HEK293 (cell line): ENCODE results near the gene CNPY1.

ENCODE experiments used
- CTCF ChIA-PET: fragments of 350-600 bp; formaldehyde crosslinking; extraction: SDS; loops from one replicate; lab custom pipeline; 2021; ENCODE audit warnings: antibody characterized with exemption; lab: Yijun Ruan, JAX
- POLR2A ChIA-PET: fragments of 300-600 bp; formaldehyde crosslinking; extraction: SDS; loops from one replicate; lab custom pipeline; 2020; ENCODE audit warnings: antibody characterized with exemption, inconsistent platforms; lab: Yijun Ruan, JAX
- H3K27ac ChIP-seq: fragments of 200-500 bp; sonication (Bioruptor generic); 2 replicates; pipeline ENCODE4 v1.5.1; 2014; ENCODE audit warnings: low read depth, low read length, control low read depth, inconsistent platforms; ENCODE audit errors: extremely low read depth
- H3K36me3 ChIP-seq, 2 experiments: fragments of 200-500 bp in 1 of 2; sonication (Bioruptor generic) in 1 of 2; 1 replicate in 1 of 2; 2 replicates in 1 of 2; pipeline ENCODE4 v1.5.1; 2014 to 2017; ENCODE audit warnings: inconsistent platforms in 2 of 2, low read length in 2 of 2; ENCODE audit not compliant: control insufficient read depth in 2 of 2, insufficient read depth in 1 of 2
- H3K4me1 ChIP-seq: fragments of 200-500 bp; sonication (Bioruptor generic); 2 replicates; pipeline ENCODE4 v1.5.1; 2014; ENCODE audit warnings: mild to moderate bottlenecking, low read length, inconsistent platforms; ENCODE audit not compliant: control insufficient read depth, insufficient read depth
- H3K4me3 ChIP-seq: 2 replicates; pipeline ENCODE4 v1.5.1; 2011; ENCODE audit warnings: low read depth, mild to moderate bottlenecking, control low read depth, low read length, moderate library complexity
- H3K9me3 ChIP-seq: fragments of 200-500 bp; sonication (Bioruptor generic); 2 replicates; pipeline ENCODE4 v1.5.1; 2014; ENCODE audit warnings: low read depth, low read length, inconsistent platforms; ENCODE audit not compliant: control insufficient read depth, insufficient read depth
- GLIS1 ChIP-seq: fragments of 450-650 bp; formaldehyde crosslinking; IDR thresholded peaks from 2 replicates; pipeline ENCODE4 v1.5.1; 2016; ENCODE audit warnings: missing biosample characterization, missing genetic modification characterization
- GLIS2 ChIP-seq: fragments of 450-650 bp; formaldehyde crosslinking; IDR thresholded peaks from 2 replicates; pipeline ENCODE4 v1.5.1; 2016; ENCODE audit warnings: missing biosample characterization, missing genetic modification characterization
- PATZ1 ChIP-seq: fragments of 450-650 bp; formaldehyde crosslinking; IDR thresholded peaks from 2 replicates; pipeline ENCODE4 v1.5.1; 2016; ENCODE audit warnings: missing biosample characterization, missing genetic modification characterization
- PRDM6 ChIP-seq: fragments of 450-650 bp; formaldehyde crosslinking; IDR thresholded peaks from 2 replicates; pipeline ENCODE4 v1.5.1; 2017; ENCODE audit warnings: missing biosample characterization, missing genetic modification characterization
- REST ChIP-seq: fragments of 450-650 bp; formaldehyde crosslinking; IDR thresholded peaks from 2 replicates; pipeline ENCODE4 v1.5.1; 2016; ENCODE audit warnings: missing biosample characterization, missing genetic modification characterization
- SALL2 ChIP-seq: fragments of 450-650 bp; formaldehyde crosslinking; IDR thresholded peaks from 2 replicates; pipeline ENCODE4 v1.5.0; 2017; ENCODE audit warnings: missing biosample characterization, mild to moderate bottlenecking, missing genetic modification characterization, borderline replicate concordance
- ZBTB6 ChIP-seq: fragments of 450-650 bp; formaldehyde crosslinking; IDR thresholded peaks from 2 replicates; pipeline ENCODE4 v1.5.1; 2017; ENCODE audit warnings: missing biosample characterization, missing genetic modification characterization
- ZFP69B ChIP-seq: fragments of 450-650 bp; formaldehyde crosslinking; IDR thresholded peaks from 2 replicates; pipeline ENCODE4 v1.5.1; 2016; ENCODE audit warnings: missing biosample characterization, missing genetic modification characterization
- ZNF133 ChIP-seq: fragments of 450-650 bp; formaldehyde crosslinking; IDR thresholded peaks from 2 replicates; pipeline ENCODE4 v1.5.1; 2016; ENCODE audit warnings: missing biosample characterization, missing genetic modification characterization
- ZNF274 ChIP-seq, 2 experiments: fragments of 200-500 bp in 1 of 2; fragments of 450-650 bp in 1 of 2; sonication (Bioruptor generic) in 1 of 2; formaldehyde crosslinking in 1 of 2; IDR thresholded peaks; 2 replicates each; pipeline versions ENCODE4 v1.5.1 to v1.6.1; 2014 to 2016; ENCODE audit warnings: borderline replicate concordance in 1 of 2, inconsistent platforms in 1 of 2, low read length in 1 of 2, missing biosample characterization in 1 of 2, missing genetic modification characterization in 1 of 2
- ZNF280D ChIP-seq: fragments of 450-650 bp; formaldehyde crosslinking; IDR thresholded peaks from 2 replicates; pipeline ENCODE4 v1.5.1; 2016; ENCODE audit warnings: missing biosample characterization, missing genetic modification characterization
- ZNF501 ChIP-seq: fragments of 450-650 bp; formaldehyde crosslinking; IDR thresholded peaks from 2 replicates; pipeline ENCODE4 v1.5.1; 2016; ENCODE audit warnings: missing biosample characterization, missing genetic modification characterization
- ZNF529 ChIP-seq: fragments of 450-650 bp; formaldehyde crosslinking; IDR thresholded peaks from 2 replicates; pipeline ENCODE4 v1.5.1; 2017; ENCODE audit warnings: missing genetic modification characterization, missing biosample characterization; ENCODE audit not compliant: insufficient replicate concordance
- ZNF600 ChIP-seq: fragments of 450-650 bp; formaldehyde crosslinking; IDR thresholded peaks from 2 replicates; pipeline ENCODE4 v1.5.1; 2016; ENCODE audit warnings: missing biosample characterization, missing genetic modification characterization
- ZNF692 ChIP-seq: fragments of 450-650 bp; formaldehyde crosslinking; IDR thresholded peaks from 2 replicates; pipeline ENCODE4 v1.5.1; 2016; ENCODE audit warnings: missing biosample characterization, missing genetic modification characterization
- ZNF785 ChIP-seq: fragments of 450-650 bp; formaldehyde crosslinking; IDR thresholded peaks from 2 replicates; pipeline ENCODE4 v1.5.1; 2016; ENCODE audit warnings: missing biosample characterization, missing genetic modification characterization

Gene CNPY1

GRCh38 chr7:155464183-155464582 lies 82.2 kb downstream of the CNPY1 start:
- CTCF ChIA-PET, result no interaction called here
- H3K27ac ChIP-seq, result no peak overlapping the region
- H3K9me3 ChIP-seq, result no peaks in the 10 kb centered on the region
- H3K4me1 ChIP-seq, result peaks cover 5% of the 10 kb centered on the region; the same call in 1 of the 2 replicates
- H3K36me3 ChIP-seq, result peaks cover 0 to 49% of the 10 kb centered on the region in 2 experiments; a peak in 1 of 3 replicates
- TF ChIP-seq ZNF529, result no peak
- no peak for TF ChIP-seq SALL2
- TF ChIP-seq PATZ1, result no peak
- TF ChIP-seq ZNF274 (IDR thresholded peaks at IDR 0.05; ENCODE audit: low read length), result no peak
- no peak for TF ChIP-seq ZNF274 (tag by site-specific recombination; IDR thresholded peaks at IDR 0.05; ENCODE audit: borderline replicate concordance)
- no peak for TF ChIP-seq ZFP69B (tag by site-specific recombination)
- TF ChIP-seq ZNF785 (tag by site-specific recombination), result no peak
- TF ChIP-seq, all 188 proteins: peak for 0
- POLR2A ChIA-PET, result no interaction called here
- no peak overlapping the region for H3K4me3 ChIP-seq

GRCh38 chr7:155463114-155463811 lies 83.1 kb downstream of the CNPY1 start:
- ChIA-PET POLR2A (no interaction called here), CTCF (interaction anchor here (1.0 to 1.3 kb wide), 2 partner anchors 10 to 68 kb away, joined by 3 to 4 read pairs; no protein-coding TSS in a partner anchor)
- H3K27ac ChIP-seq, result no peak overlapping the region
- H3K9me3 ChIP-seq, result no peaks in the 10 kb centered on the region
- H3K36me3 ChIP-seq, result peaks cover 0 to 49% of the 10 kb centered on the region in 2 experiments; a peak in 1 of 3 replicates
- H3K4me3 ChIP-seq, result no peak overlapping the region
- peaks cover 5% of the 10 kb centered on the region; the same call in 1 of the 2 replicates for H3K4me1 ChIP-seq
- TF ChIP-seq ZNF133 (tag by site-specific recombination), result no peak
- peak; percentile 35; the same call in 1 of the 2 replicates for TF ChIP-seq GLIS1 (tag by site-specific recombination)
- no peak for TF ChIP-seq ZNF280D
- peak; percentile 41; the same call in 1 of the 2 replicates for TF ChIP-seq ZBTB6
- no peak for TF ChIP-seq ZNF501 (tag by site-specific recombination)
- peak; percentile 51; the same call in 1 of the 2 replicates for TF ChIP-seq ZNF600
- TF ChIP-seq PRDM6 (tag by site-specific recombination), result no peak
- TF ChIP-seq PATZ1, result 0 out of 2 replicates have a peak, but pooled peaks have one; percentile 23
- 0 out of 2 replicates have a peak, but pooled peaks have one; percentile 30 for TF ChIP-seq REST (tag by site-specific recombination)
- 0 out of 2 replicates have a peak, but pooled peaks have one; percentile 26 for TF ChIP-seq GLIS2 (tag by site-specific recombination)
- TF ChIP-seq ZFP69B (tag by site-specific recombination), result peak; percentile 81; the same call in 1 of the 2 replicates
- TF ChIP-seq ZNF692 (tag by site-specific recombination), result peak; percentile 84; the same call in 1 of the 2 replicates
